ENCODE measurements around the gene TNIP2.

Gene TNIP2, protein sequence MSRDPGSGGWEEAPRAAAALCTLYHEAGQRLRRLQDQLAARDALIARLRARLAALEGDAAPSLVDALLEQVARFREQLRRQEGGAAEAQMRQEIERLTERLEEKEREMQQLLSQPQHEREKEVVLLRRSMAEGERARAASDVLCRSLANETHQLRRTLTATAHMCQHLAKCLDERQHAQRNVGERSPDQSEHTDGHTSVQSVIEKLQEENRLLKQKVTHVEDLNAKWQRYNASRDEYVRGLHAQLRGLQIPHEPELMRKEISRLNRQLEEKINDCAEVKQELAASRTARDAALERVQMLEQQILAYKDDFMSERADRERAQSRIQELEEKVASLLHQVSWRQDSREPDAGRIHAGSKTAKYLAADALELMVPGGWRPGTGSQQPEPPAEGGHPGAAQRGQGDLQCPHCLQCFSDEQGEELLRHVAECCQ

GRCh38 chr4:2755821-2756690 is at the start of gene TNIP2:
Gene TNIP2, minus strand, starts transcription at chr4:2756336. Its CDS starts 47 bp downstream, at chr4:2756289.
- DNase-seq, result peak; percentile 84

DNA sequence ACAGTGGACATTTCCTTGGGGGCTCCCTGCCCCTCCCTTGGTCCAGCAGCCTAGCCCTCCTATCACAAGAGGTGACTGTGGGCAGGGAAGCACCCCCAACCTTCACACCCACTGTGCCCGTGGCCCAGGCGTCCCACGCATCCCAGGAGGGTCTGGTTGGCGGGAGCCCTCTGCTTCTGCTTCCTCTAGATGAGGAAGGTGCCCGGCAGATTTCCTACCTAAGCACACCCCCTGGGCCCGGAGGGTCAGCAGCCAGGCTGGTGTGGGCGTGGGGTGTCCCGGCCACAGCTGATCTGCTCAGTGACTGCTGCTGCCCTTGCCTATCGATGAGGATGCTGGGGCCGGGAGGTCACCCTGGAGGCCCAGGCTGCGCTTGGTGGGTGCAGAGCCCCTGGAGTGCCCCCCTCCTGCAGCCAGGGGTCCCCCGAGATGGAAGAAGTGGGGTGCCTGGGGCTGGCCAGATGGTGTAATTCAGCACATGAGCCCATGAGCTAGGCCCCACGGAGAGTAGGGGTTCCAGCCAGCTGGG is 48.9 kb upstream of the TNIP2 start:
- DNase-seq, result no peak

- no peak for DNase-seq
Observed at GRCh38 chr4:2804449-2804972, 48.4 kb upstream of the TNIP2 start.

DNA sequence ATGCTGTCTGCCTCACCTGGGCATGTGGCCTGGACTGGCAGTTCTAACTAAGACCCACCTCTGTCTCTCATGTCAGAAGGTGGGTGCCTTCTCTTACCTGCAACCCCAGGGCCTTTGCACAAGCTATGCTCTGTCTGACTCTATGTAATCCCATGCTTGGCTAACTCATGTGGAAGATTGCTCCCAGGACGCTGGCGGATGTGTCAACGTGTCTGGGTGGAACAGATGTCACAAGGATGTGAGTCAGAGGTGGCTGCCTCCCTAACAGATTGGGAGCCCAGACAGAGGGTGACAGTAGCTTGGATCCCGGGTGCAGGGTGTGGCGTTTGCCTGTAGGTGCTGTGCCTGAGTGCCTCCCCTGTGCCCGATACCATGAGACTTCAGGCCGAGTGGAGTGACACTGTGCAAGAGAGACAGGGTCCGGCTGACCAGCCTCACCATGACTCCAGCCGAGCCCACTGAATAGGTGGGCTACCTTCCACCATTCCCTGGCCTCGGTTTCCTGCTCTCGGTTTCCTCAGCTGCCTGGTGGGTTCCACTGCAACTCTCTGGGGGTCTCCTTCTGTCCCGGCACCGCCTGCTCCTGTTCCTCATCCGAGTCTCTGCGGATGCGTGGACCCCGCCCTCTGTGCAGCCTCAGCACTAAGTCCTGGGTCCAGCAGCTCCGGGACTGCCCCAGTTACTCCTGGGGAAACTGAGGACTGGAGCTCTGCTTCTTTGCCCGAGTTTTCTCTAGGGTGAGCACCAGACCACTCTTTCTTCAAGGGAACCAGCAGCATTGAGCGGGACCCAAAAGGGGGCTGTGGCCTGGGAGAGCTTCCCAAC is 47.7 kb upstream of the TNIP2 start:
- no peak for DNase-seq

GRCh38 chr4:2802618-2803531 is 46.7 kb upstream of the TNIP2 start:
- no peak for DNase-seq

GRCh38 chr4:2800691-2801596 is 44.8 kb upstream of the TNIP2 start:
- DNase-seq, result peak; percentile 88

GRCh38 chr4:2799971-2800690 is 44.0 kb upstream of the TNIP2 start:
- DNase-seq, result no peak

DNA sequence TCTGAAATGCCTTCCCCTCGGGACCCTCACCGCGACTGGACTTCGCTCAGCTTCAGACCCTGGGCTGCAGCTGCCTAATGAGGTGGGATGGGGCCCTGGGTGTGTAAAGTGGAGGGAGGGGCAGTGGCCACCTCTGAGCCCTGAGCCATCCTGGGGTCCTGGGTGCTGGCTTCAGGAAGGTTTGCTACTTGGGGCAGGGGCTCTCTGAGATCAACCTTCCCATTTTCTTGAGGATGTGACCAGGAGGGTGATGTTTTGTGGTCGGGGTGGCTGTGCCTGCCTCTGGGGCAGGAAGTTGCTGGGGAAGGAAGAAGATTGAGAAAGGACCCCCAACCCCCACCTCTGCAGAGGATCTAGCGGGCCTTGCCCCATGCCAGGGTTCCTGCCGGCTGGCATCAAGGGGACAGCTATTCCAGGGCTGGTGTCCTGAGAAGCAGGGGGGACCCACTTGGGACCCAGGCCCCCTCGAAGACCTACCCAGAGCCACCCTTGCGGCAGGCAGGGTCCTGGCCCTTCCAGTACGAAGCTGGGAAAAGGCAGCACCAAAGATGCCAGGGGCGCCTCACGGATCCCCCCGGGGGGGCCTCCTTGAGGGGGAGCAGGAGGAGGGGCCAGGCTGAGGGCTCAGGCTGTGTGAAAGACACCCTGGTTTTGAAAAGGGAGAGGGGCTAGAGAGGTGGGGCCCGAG is 43.2 kb upstream of the TNIP2 start:
- no peak for DNase-seq

- no peak for DNase-seq
Observed at GRCh38 chr4:2798399-2799223, 42.5 kb upstream of the TNIP2 start.

DNA sequence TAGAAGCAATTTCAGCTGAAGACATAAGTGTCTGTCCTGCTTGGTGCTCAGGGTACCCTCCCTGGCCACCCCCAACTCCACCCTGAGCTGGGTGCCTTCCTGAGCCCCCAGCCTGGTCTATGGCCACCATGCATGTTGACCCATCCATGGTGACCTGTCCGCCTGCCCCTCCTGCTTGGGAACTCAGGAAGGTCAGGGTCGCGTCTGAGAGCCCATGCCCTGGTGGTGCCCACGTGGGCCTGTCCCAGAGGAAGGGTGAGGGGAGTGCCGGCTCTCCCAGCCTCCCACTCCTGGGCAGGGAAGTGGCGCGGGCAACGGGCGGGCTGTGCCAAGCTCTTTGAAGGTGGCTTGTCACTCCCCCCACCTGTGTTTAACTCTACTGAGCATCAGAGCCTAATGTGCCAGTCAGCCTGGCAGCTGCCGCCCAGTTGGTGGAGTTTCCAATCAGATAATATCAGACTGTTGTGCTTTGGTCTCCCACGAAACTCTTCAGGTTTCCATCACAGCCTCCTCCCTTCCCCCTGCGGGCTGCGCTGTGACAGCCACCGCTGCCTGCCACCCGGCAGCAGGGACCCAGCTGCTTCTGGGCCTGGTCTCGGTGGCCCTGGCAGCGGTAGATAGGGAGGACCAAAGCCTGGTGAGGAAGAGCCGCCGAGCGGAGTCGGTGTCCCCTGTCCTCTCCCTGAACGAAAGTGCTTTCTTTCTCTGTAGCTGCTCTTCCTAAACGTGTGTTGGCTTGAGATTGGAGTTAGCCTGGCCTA is 41.6 kb upstream of the TNIP2 start:
- DNase-seq, result no peak

GRCh38 chr4:2796849-2797544 is 40.9 kb upstream of the TNIP2 start:
- no peak for DNase-seq

DNA sequence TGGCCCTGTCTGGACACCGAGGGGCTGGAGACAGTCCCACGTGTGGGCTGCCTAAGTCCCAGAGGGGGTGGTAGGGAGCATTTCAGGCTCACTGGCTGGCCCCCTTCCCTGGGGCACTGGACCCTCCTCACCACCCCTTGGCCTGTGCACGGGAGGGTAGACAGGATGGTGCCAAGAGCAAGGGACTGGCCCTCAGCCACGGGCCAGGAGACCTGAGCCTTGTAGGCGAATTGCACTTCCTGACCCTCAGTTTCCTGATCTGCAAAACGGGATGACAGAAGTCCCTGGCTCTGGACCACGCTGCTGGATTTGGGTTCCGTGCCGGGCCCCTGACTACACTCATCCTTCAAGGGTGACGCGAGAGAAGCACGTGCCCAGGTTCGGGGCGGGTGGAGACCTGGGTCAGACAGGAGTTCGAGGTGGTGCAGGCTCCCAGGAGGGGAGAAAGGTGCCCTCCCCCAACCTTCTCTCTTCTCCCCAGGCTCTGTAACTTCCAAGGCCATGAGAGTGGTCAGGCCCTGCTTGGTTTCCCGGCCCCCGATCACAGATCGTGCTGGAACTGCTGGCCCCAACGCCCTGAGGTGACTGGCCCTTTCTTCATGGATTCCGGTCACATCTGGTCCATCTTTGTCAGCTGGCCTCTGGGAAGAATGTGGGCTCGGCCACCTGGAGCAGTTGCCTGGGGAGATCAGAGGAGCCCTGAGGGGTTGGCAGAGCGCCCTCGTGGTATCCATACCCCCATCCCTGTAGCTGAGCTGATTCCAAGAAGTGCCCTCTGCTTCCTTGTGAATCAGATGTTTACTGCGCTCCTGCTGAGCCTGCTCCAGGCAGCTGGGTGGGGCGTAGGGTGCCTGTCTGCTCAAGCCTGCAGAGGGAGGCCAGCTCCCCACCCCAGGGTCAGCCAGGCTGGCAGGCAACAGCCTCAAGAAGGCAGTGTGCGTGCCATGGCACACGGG is 40.0 kb upstream of the TNIP2 start:
- DNase-seq, result no peak

- DNase-seq, result no peak
Observed at GRCh38 chr4:2795300-2795892, 39.3 kb upstream of the TNIP2 start.

GRCh38 chr4:2794486-2795299 is 38.6 kb upstream of the TNIP2 start:
- DNase-seq, result no peak

All from eye (tissue), 1 donor.